NT2/D1 (cell line): ENCODE data around the gene ACACA.

Experiments used
- SUZ12 ChIP-seq: IDR thresholded peaks from 2 replicates; pipeline ENCODE4 v1.6.1; 2011; ENCODE audit not compliant: insufficient read length, insufficient read depth; ENCODE audit errors: extremely low read depth
- YY1 ChIP-seq: IDR thresholded peaks from 2 replicates; pipeline ENCODE4 v1.6.1; 2011; ENCODE audit not compliant: insufficient read length, insufficient read depth

DNA sequence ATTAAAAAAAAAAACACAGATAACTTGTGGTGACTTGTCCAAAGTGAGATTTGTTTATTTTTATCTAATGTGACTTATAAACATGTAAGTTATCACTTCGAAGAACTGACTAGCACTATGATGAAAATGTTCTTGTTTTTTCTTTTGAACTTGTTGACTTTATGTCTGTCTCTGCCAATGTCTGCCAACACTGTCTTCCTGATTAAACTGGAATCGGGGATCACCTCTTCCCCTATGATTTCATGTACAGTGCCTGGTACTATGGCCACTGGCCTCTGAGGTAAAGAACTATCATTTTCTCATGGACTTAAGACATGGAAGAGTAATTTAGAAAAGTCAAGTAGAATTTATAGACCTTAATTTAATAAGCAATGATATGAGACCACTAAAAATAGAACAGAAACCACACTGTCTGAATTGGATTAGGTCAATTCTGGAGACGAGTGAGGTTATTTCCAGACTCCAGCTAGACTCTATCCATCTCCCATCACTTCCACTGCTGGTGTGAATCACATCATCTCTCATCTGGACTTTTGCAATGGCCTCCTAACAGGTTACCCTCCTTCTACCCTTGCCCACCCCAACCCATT lies 22.0 kb downstream of the ACACA start:
- TF ChIP-seq SUZ12 (no peak), YY1 (no peak)
